SIG-M5 treated with dmso at 0.1 percent for 504 hours (cell line): Measurements from ENCODE around the gene ZNF592.
"Not testable (repeated sequence)": the region's sequence is repeated elsewhere in the genome, so short reads cannot be mapped to it uniquely, and the experiment has no call there.

Source experiments
- DNase-seq: peaks from one replicate; lab custom pipeline; 2025; ENCODE audit not compliant: unreplicated experiment; lab: John Stamatoyannopoulos, UW

The ZNF592 gene

DNA sequence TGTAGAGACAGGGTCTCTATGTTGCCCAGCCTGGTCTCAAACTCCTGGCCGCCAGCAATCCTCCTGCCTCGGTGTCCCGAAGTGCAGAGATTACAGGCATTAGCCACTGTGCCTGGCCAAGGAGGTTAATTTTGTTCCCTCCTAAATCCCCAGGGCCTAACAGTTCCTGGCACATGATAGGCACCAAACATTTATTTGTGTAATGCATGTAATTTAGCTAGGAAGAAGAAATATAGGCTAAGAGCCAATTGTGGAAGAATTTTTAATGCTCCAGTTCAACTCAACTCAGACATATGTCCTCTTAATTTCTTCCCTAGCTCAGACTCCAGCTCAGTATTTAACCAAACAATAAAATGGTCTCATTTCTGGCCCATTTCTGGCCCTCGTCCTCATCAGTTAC is 7.7 kb upstream of the ZNF592 start:
- DNase-seq: no peak

DNA sequence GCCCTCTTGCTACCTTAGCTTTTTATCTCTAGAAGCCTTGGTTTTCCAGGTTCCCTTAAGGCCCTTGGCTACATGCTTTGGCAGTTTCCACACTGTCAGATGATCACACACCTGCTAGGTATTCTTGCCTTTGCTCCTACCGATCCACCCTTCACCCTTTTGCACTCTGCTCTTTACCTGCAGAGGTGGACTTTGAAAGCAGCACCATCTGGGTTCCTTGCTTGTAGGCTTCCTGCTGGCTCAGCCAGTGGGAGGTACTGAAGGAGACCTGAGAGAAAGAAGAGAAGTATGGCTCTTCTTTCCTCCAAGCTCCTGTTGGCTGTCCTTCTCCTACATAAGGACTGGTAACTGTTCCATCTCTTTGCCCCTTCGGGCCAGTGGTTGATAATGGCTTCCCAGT is 7.3 kb upstream of the ZNF592 start:
- DNase-seq: no peak

DNA sequence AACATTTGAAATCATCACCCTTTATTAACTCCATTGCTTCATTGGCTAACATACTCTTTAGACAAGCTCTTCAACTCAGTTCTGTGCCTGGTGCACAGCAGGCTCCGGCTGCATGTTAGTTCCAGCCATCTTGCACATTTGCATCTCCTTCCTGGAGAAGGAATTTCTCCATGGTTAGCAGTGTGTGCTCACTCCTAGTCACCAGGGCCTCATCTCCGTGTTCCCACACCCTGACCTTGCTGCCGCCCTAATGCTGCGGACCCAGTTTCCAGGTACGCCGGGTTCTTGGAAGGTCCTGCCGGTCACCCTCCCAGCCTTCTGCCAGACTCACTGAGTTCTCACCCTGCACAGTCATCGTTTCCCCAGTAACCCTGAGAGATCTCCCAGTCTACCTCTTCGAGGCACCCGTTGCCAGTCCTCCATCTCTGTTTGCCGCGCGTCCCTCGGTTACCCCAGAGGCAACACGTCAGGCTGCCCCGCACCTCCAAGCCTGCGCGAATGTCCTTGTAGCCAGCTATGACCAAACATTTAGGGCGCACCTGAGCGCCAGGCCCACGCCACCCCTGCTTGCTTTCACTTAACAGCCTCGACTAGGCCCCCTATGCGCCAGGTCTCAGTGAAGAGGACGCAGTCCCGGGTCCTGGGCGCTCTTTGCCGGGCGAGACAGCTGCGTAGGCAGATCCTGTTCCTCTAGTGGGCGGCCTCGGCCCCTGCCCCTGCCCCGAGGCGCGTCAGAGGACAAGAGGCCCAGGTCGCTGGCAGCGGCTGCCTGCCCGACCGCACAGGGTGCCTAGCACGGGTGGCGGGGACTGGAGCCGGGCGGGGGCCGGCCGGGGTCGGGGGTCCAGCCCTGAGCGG is 747 bp upstream of the ZNF592 start:
- peak; percentile 73 for DNase-seq

DNA sequence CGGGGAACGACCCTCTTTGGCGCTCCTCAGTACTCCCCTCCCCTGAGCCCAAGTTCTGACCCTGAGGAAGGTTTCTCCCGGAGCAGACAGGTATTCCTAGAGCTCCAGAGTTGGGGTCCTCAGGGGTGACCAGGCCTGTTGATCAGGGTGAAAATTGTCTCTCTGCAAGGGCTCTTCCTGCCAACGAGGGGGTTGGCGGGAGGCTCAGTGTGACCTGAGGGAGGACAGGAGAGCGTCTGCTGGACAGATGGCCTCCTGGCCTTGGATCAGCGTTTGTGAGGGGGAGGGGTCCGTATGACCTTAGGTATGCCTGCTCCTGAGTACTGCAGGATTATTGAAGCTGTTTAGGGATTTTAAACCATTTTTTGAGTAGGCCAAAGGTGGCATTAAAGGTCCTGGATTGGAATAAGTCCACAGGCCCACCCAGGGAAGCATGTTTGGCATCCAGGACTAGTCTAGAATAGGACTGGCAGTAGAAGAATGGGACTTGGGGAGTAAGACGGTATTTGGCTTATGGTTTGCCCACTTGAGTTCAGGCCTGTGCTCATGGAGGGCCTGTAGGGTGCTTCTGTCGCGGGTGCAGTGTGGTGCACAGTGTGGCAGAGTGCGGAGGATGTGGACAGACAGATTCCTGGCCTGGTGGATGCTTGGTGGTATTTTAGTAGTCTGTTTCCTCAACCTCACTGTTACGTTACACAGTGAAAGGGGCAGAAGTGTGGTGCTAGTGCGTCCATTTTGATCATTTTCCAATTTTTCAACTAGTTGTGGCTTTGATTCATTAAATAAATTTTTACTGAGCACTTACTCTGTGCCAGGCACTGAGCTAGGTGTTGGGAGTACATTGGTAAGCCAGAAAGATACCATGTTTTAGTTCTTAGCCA is 959 bp downstream of the ZNF592 start:
- peak; percentile 73 for DNase-seq

DNA sequence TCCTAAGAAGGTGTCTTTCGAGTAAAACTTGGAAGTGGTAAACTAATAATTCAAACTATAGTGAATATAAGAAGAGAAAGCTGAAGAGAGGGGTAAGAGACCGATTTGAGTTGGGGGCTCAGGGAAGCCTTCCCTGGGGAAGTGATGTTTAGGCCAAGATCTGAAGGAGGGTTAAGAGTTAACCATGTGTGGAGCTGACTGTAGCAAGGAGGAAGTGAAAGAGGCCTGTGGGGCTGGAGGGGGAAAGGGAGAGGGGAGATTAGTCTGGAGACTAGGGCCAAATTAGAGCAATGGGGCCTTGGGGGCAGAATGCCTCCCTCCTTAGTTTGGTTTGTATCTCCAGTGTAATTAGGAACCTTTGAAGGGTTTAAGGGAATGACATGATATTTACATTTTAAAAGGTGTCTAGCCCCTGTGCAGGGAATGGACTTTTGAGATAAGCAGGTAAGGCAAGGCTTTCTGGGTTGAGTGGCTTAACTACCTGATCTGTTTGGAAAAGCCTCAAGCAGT is 2.2 kb downstream of the ZNF592 start:
- peak; percentile 88 for DNase-seq

DNA sequence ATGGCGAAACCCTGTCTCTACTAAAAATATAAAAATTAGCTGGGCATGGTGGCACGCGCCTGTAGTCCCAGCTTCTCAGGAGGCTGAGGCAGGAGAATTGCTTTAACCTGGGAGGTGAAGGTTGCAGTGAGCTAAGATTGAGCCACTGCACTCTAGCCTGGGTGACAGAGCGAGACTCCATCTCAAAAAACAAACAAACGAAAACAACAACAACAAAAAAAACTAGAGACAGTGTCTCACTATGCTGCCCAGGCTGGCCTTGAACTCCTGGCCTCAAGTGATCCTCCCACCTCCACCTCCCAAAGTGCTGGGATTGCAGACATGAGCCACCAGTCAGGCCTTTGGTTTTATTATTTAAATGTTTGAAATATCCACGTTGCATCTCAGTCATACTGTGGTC is 3.3 kb downstream of the ZNF592 start:
- not testable (repeated sequence) for DNase-seq

DNA sequence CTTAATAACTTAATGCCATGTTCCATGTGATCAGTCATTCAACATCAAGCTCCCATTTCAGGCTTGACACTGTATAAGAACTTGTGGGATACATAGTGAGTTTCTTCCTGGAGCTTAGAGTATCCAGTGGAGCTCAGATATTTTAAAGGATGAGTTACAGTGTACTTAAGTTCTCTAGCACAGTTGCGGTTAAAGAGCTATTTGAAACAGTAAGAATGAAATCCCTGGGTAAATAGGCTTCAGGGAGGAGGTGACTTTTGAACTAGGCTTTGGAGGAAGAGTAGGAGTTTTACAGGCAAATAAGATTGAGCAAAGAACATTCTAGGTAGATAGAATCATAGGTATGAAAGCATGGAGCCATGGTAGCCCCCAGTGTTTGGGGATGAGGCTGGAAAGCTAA is 3.8 kb downstream of the ZNF592 start:
- DNase-seq: no peak

DNA sequence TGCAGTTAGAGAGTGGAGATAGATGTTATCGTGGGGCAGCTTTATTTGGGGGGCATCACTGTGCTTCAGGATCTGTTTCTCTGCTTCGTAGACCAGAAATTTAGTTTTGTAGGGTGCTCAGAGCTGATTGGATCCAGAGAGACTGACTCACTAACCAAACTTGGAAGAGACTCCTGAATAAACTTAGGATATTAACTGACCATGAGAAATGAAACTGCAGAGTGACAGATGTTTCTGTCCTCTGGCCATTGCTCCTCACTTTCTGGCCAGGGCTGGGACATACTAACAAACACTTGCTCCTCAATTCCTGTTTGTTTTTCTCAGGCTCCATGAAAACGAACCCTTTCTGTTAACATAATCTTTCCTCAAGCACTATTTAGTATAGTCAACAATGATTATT is 4.3 kb downstream of the ZNF592 start:
- no peak for DNase-seq

DNA sequence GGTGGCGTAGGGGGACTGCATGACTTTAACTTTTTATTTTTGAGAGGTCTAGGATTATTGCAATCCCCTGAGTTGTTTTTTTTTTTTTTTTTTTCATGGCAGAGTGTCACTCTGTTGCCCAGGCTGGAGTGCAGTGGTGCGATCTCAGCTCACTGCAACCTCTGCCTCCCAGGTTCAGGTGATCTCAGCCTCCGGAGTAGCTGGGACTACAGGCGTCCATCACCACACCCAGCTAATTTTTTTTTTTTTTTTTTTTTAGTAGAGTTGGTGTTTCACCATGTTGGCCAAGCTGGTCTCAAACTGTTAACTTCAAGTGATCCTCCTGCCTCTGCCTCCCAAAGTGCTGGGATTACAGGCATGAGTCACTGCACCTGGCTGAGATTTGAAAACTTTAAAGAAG is 6.5 kb downstream of the ZNF592 start:
- DNase-seq: not testable (repeated sequence)

DNA sequence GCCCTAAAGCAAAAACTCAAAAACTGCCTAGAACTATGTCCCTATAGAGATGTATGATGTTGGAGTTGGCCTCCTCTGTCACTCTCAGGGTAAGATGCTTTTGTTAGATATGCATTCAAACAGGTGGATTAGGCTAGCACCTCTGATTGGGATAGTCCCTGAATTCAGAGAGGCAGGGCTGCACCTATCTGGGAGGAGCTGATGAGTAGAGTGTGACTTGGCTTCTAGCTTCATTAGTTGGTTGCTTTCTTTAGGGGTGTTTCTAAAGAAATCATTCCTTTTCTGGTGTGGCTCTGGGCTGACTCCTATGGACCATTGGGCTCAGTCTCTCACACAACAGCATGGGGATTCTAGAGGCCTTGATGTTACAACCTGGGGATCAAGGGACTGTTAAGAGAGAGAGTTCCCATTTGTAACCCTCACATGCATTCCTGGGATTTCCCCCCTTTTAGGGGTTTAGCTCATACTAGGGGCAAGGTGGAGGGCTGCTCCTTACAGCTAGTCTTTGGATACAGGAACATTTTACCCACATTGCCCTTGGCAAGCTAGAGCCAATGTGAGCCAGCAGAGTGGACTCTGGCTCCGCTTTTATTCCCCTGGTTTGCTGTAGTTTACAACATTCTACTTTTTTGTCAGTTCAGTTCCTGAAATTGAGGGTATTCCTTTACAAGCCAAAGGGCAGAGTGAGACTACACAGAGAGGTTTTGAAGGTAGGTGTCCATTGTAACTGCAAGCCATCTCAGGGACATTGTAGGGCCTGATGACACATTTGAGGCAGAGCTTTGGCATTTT is 7.5 kb downstream of the ZNF592 start:
- no peak for DNase-seq

DNA sequence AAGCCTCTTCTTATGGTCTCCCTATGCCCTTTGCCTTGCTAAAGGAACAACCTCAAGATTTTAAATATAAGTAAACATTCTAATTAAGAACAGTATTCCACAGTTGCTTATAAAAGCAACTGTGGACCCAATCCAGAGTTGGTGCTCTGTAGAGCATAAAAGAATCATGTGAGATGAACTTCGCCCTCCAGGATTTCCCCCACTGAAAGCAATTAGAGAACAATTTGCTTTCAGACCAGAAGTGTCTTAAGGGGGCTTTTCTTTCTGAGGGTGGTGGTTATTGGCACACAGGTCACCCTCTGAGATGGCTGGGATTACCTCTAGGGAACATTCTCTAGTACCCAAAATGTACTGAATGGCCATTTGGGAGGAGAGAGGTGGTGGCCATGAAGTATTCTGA is 10.6 kb downstream of the ZNF592 start:
- no peak for DNase-seq

DNA sequence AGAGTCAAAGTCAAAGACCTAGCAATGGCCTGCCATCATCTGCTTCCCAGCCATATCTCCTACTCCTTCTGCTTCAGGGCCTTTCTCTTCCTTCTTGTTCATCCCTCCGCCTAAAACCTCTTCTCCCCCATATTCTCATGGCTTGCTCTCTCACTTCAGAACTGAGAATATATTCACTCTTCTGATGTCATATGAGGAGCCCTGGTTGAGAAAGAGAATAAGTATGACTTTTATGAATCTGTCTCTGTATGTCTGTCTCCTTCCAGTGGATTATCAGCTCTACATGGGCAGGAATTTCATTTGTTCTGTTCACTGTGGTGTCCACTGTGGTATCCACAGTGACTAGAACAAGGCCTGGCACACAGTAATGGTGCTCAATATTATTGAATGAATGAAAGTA is 11.8 kb downstream of the ZNF592 start:
- DNase-seq: no peak

DNA sequence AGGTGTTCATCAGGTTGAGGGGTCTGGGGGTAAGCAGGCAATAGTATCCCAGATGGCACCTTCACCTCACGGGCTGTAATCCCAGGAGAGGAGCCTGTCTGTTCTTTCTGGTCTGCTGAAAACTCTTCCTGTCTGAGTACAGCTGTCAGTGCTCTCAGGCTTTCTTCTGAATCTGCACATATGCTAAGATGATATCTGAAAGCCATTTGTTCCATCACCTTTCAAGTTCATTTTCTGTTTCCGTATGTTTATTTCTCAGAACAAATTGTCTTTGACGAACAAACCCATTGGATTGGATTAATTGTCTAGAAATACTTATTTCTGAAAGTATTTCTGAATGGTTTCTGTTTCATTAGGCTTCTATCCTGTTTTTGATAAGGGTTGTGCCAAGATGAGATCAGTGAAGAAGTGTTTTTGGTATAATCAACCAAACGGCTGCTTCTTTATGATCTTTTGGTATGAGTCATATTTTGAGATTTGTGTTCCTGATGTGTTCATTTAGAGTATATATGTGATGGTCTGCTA is 13.3 kb downstream of the ZNF592 start:
- no peak for DNase-seq

DNA sequence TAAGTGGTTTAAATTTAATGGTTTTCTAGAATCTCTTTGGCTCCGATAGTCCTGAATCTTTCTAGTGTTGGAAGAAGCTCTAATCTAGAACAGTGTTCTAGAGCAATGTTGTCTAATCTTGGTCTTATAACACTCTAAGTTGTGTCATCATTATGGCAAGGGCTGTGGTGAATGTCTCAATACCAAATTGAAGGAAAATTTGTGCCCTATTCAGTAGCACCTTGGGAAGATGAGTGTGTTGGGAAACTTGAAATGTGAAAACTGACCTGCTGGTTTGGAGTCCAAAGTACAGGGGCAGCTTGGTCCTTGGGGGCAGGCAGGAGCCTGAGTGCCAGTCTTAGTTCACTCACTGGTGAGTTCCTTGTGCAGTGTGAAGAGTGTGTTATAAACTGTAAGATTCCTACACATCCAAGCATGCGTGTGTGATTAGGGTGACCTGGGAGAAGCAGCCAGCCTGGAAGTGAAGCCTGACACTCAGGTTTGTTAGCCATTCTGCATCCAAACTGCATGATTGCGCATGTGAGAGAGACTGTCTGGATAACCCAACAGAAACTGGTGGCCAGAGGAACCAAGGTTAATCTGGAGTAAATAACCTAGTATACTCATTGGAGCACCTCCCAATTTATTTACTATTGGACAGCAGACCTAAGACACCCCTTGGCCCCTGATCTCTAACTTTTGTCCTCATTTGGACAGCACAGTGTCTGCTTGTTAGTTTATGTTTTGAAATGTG is 14.6 kb downstream of the ZNF592 start:
- no peak for DNase-seq

DNA sequence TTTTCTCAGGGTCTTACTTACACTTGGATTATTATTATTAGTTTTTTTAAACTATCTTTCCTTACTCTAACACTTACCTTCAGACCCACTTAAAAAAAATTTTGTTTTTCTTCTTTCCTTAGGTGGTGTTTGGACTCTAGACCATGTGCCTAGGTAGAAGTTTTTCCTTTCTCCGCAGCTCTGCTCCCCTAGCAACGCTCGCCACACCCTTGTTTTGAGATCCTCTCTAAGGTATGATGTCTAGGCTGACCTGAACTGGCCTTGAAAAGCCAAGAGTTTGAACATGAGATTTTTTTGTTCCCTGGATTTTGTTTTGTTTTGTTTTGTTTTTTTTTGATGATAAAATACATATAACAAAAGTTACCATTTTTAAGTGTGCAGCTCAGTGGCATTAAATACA is 16.2 kb downstream of the ZNF592 start:
- no peak for DNase-seq

DNA sequence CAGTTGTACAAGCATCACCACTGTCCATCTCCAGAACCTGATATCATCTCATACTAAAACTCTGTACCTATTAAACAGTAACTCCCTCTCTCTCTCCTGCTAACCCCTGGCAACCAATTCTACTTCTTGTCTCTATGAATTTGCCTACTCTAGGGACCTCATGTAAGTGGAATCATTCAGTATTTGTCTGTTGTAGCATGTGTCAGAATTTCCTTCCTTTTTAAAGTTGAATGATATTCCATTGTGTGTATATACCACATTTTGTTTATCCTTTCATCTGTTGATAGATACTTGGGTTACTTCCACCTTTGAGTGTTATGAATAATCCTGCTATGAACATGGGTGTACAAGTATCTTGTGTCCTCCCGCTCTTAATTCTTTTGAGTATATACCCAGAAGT is 16.6 kb downstream of the ZNF592 start:
- DNase-seq: no peak

DNA sequence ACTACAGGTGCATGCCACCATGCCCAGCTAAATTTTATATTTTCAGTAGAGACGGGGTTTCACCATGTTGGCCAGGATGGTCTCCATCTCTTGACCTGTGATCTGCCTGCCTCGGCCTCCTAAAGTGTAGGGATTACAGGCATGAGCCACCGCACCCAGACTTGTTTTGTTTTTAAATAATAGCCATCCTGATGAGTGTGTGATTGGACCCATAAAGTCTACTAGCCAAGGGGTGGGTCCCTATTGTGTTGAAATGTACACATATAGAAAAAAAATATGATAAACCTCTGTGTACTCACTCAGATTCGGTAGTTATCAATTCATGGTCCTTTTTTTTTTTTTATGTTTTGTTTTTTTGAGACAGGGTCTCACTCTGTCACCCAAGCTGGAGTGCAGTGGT is 17.3 kb downstream of the ZNF592 start:
- no peak for DNase-seq

DNA sequence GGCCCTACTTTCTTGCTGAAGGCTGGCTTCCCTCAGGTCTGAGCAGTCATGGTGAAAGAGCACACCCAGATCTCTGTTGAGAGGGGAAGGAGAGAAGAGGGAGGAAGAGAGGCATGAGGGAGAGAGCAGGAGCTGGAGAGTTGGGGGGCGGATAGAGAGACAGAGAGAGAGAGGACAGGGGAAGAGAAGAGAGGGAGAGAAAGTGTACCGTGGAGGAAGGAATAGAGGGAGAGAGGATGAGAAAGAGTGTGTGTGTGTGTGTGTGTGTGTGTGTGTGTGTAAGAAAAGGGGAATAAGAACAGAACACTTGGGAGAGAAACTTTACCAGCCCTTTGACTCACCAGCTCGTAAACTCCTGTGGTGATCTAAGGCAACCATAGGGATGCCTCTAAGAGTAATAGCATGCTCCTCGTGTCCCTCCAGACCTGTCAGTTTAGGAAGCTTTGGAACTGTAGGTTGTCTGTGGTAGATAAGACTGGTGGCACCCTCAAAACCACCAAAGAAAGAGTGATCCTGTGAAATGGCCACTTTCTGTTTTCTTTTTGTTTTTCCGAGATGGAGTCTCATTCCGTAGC is 18.2 kb downstream of the ZNF592 start:
- DNase-seq: peak; percentile 52

DNA sequence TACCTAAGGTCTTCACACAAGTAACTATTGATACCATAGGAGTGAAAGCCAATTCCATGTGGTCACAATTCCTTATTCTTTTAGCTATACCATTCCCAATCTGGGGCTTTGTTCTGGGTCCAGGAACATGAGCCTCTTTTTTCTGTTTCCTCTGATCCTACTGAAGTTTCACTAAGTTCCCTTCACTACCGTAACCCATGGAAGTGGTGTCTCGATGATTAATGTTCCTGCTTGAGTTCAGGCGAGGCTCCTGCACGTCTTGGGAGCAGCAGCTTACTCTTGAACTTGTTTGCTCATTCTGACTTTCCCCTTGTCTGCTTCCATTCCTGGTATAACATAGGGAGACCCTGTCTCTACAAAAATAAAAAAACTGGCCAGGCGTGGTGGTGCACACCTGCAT is 23.6 kb downstream of the ZNF592 start:
- DNase-seq: no peak

DNA sequence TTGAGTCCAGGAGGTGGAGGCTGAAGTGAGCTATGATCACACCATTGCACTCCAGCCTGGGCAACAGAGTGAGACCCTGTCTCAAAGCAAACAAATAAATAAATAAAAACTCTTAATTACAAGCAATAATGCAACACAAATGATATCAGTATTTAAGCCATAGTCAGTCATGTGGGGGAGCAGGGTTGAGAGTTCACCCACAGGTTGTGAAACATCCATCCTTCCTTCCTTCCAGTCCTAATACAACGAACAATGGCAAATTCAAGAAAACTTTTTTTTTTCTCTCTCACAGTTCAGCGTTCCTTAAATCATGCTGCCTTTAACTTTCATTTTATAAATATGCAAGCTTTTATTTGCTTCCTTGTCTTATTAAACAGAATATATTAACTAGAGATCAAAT is 24.1 kb downstream of the ZNF592 start:
- peak; percentile 27 for DNase-seq
